IMR-90 (cell line): ENCODE data around the gene ETV7. TPM values are rescaled to one million over a fixed set of nuclear protein-coding genes. Genes with fewer than 3 reads are reported as not detected.

Source experiments
- ATAC-seq: fragments of 200-7000 bp; cut with Tn5 transposase; 2 replicates; pipeline ENCODE4 v1.9.1; 2020; ENCODE audit warnings: low read depth, mild to moderate bottlenecking, moderate library complexity
- BruUV-seq: library from RNA; stranded (reverse); fragments of 400-500 nt; replicated peaks from 2 replicates; lab custom pipeline; 2021; lab: Mats Ljungman, UMichigan
- CTCF ChIA-PET: fragments of 300-600 bp; formaldehyde crosslinking; extraction: SDS; loops from one replicate; lab custom pipeline; 2021; ENCODE audit warnings: antibody characterized with exemption; lab: Yijun Ruan, JAX
- POLR2A ChIA-PET: fragments of 300-600 bp; sonication (Branson Sonifier 250); formaldehyde crosslinking; loops from one replicate; lab custom pipeline; 2022; ENCODE audit warnings: antibody characterized with exemption; ENCODE audit not compliant: unreplicated experiment; lab: Charles Lee
- DNase-seq: peaks from one replicate; pipeline ENCODE4 v3.0.0; 2013
- H2AFZ ChIP-seq: replicated peaks from 2 replicates; pipeline ENCODE3; 2013; ENCODE audit warnings: low read length, mild to moderate bottlenecking; ENCODE audit not compliant: poor library complexity
- H2AK5ac ChIP-seq: 2 replicates; pipeline ENCODE4 v1.6.1; 2013; ENCODE audit warnings: low read depth, low read length, inconsistent platforms
- H2AK9ac ChIP-seq: replicated peaks from 2 replicates; pipeline ENCODE3; 2013; ENCODE audit warnings: mild to moderate bottlenecking, low read depth, low read length, moderate library complexity; ENCODE audit not compliant: poor library complexity
- H2BK120ac ChIP-seq: 2 replicates; pipeline ENCODE4 v1.6.1; 2013; ENCODE audit warnings: low read depth, low read length, inconsistent platforms
- H2BK15ac ChIP-seq: 3 replicates; pipeline ENCODE4 v1.6.1; 2013; ENCODE audit warnings: low read depth, low read length, inconsistent platforms
- H2BK20ac ChIP-seq: 2 replicates; pipeline ENCODE4 v1.6.1; 2013; ENCODE audit warnings: low read depth, mild to moderate bottlenecking, inconsistent platforms, low read length, moderate library complexity
- H2BK5ac ChIP-seq: 2 replicates; pipeline ENCODE4 v1.6.1; 2013; ENCODE audit warnings: mild to moderate bottlenecking, low read depth, low read length, inconsistent platforms; ENCODE audit not compliant: poor library complexity, severe bottlenecking
- H3K14ac ChIP-seq: replicated peaks from 2 replicates; pipeline ENCODE4 v1.6.1; 2013; ENCODE audit warnings: low read depth, low read length, inconsistent platforms
- H3K18ac ChIP-seq: 2 replicates; pipeline ENCODE4 v1.6.1; 2013; ENCODE audit warnings: low read depth, low read length, control low read depth
- H3K23ac ChIP-seq: 2 replicates; pipeline ENCODE4 v1.6.1; 2013; ENCODE audit warnings: low read depth, low read length, inconsistent platforms
- H3K27ac ChIP-seq: 2 replicates; pipeline ENCODE4 v1.5.1; 2013; ENCODE audit warnings: mild to moderate bottlenecking, control low read depth, low read length; ENCODE audit not compliant: insufficient read depth
- H3K27me3 ChIP-seq: 2 replicates; pipeline ENCODE4 v1.6.1; 2013; ENCODE audit warnings: low read length; ENCODE audit not compliant: control insufficient read depth, insufficient read depth
- H3K36me3 ChIP-seq: 2 replicates; pipeline ENCODE4 v1.6.1; 2013; ENCODE audit warnings: low read length, mixed read lengths; ENCODE audit not compliant: control insufficient read depth, insufficient read depth
- H3K4ac ChIP-seq: 2 replicates; pipeline ENCODE4 v1.6.1; 2013; ENCODE audit warnings: low read depth, low read length, inconsistent platforms
- H3K4me1 ChIP-seq: 2 replicates; pipeline ENCODE4 v1.6.1; 2013; ENCODE audit warnings: low read length, mixed read lengths; ENCODE audit not compliant: control insufficient read depth, insufficient read depth
- H3K4me2 ChIP-seq: 2 replicates; pipeline ENCODE4 v1.6.1; 2013; ENCODE audit warnings: low read depth, mild to moderate bottlenecking, control low read depth, low read length, moderate library complexity
- H3K4me3 ChIP-seq: 2 replicates; pipeline ENCODE4 v1.5.1; 2013; ENCODE audit warnings: low read depth, mild to moderate bottlenecking, control low read depth, low read length, moderate library complexity; ENCODE audit not compliant: insufficient read depth
- H3K56ac ChIP-seq: 2 replicates; pipeline ENCODE4 v1.6.1; 2013; ENCODE audit warnings: low read length, inconsistent platforms; ENCODE audit not compliant: insufficient read depth; ENCODE audit errors: extremely low read depth
- H3K79me1 ChIP-seq, 2 experiments: 2 replicates each; pipeline ENCODE4 v1.6.1; 2013; ENCODE audit warnings: low read length in 2 of 2, inconsistent platforms in 1 of 2, low read depth in 1 of 2
- H3K9ac ChIP-seq: 2 replicates; pipeline ENCODE4 v1.6.1; 2013; ENCODE audit warnings: low read depth, low read length, control low read depth
- H3K9me1 ChIP-seq: 2 replicates; pipeline ENCODE4 v1.6.1; 2013; ENCODE audit warnings: low read length, inconsistent platforms; ENCODE audit not compliant: insufficient read depth
- H3K9me3 ChIP-seq: 2 replicates; pipeline ENCODE4 v1.6.1; 2013; ENCODE audit warnings: low read length; ENCODE audit not compliant: control insufficient read depth, insufficient read depth
- H4K20me1 ChIP-seq: 2 replicates; pipeline ENCODE4 v1.6.1; 2013; ENCODE audit warnings: low read length, inconsistent platforms; ENCODE audit not compliant: insufficient read depth
- H4K5ac ChIP-seq: 2 replicates; pipeline ENCODE4 v1.6.1; 2013; ENCODE audit warnings: mild to moderate bottlenecking, low read depth, low read length, control low read depth
- H4K8ac ChIP-seq, 2 experiments: 2 replicates each; pipeline ENCODE4 v1.6.1; 2013; ENCODE audit warnings: low read depth in 2 of 2, low read length in 2 of 2, control low read depth in 1 of 2, inconsistent platforms in 1 of 2
- H4K91ac ChIP-seq: 2 replicates; pipeline ENCODE4 v1.6.1; 2013; ENCODE audit warnings: low read depth, low read length, inconsistent platforms; ENCODE audit not compliant: insufficient read depth
- BHLHE40 ChIP-seq: fragments of 150-350 bp; IDR thresholded peaks from 2 replicates; pipeline ENCODE4 v1.6.1; 2016; ENCODE audit warnings: mild to moderate bottlenecking, low read depth, low read length
- MAZ ChIP-seq: IDR thresholded peaks from 2 replicates; pipeline ENCODE4 v1.6.1; 2012; ENCODE audit warnings: low read depth, mild to moderate bottlenecking, low read length, improper control_type of control experiment, moderate library complexity, borderline replicate concordance
- NFE2L2 ChIP-seq: fragments of 150-350 bp; IDR thresholded peaks from 2 replicates; pipeline ENCODE4 v1.6.1; 2016; ENCODE audit warnings: low read depth, mild to moderate bottlenecking, low read length
- RCOR1 ChIP-seq: IDR thresholded peaks from 2 replicates; pipeline ENCODE4 v1.6.1; 2012; ENCODE audit warnings: mild to moderate bottlenecking, low read length, improper control_type of control experiment; ENCODE audit not compliant: insufficient replicate concordance
- dilution Hi-C: fragments of 300-500 bp; cut with HindIII; formaldehyde crosslinking; loops from one replicate; pipeline ENCODE4 v1.14.3; 2018; ENCODE audit warnings: low sequenced_read_pairs; ENCODE audit not compliant: unreplicated experiment
- in situ Hi-C: fragments of 300-500 bp; cut with MboI; formaldehyde crosslinking; loops from 3 replicates; pipeline ENCODE4 v1.14.3; 2019; ENCODE audit warnings: low sequenced_read_pairs, inconsistent platforms, mixed read lengths
- intact Hi-C: fragments of 100-400 bp; cut with micrococcal nuclease; formaldehyde crosslinking; loops from 2 replicates; pipeline ENCODE4 v1.10.0; 2022
- polyA plus RNA-seq, 3 experiments: library from polyadenylated mRNA; depleted of rRNA; stranded (reverse); fragments of >200 nt; gene quantifications; 2 replicates each; pipeline ENCODE4 v1.2.3, GENCODE V29; 2012; ENCODE audit warnings: low replicate concordance in 1 of 3
- total RNA-seq: library from RNA; depleted of rRNA; stranded (reverse); fragments of >200 nt; gene quantifications from 2 replicates; pipeline ENCODE4 v1.2.3, GENCODE V29; 2012
- TF ChIP-seq, protein P1 (sequence below): fragments of 150-350 bp; IDR thresholded peaks from 2 replicates; pipeline ENCODE4 v1.6.1; 2017; ENCODE audit warnings: mild to moderate bottlenecking, antibody characterized with exemption, low read length, low read depth
- TF ChIP-seq, protein P2 (sequence below): fragments of 150-350 bp; IDR thresholded peaks from 2 replicates; pipeline ENCODE4 v1.6.1; 2016; ENCODE audit warnings: low read depth, mild to moderate bottlenecking, low read length, moderate library complexity, borderline replicate concordance

Gene ETV7
- total and polyA plus RNA-seq, 2 of the 4 experiments (the other 2 are of a cell fraction): 0.17 to 0.18 TPM

- no peak overlapping the region for H2BK15ac ChIP-seq
- no peak overlapping the region for H3K4me3 ChIP-seq
- peaks cover 6% of the 10 kb centered on the region; the same call in 1 of the 2 replicates for H3K4me1 ChIP-seq
- no peaks in the 10 kb centered on the region for H4K20me1 ChIP-seq
- H3K18ac ChIP-seq: no peak overlapping the region
- H3K36me3 ChIP-seq: no peaks in the 10 kb centered on the region
- intact Hi-C loops (no loop called here), in situ Hi-C loops (no loop called here), dilution Hi-C loops (no loop called here)
- H2BK120ac ChIP-seq: no peak overlapping the region
- ATAC-seq (no peak), DNase-seq (no peak)
- TF ChIP-seq BHLHE40 (no peak), RCOR1 (no peak), NFE2L2 (no peak), MAZ (no peak)
- TF ChIP-seq, protein P1, sequence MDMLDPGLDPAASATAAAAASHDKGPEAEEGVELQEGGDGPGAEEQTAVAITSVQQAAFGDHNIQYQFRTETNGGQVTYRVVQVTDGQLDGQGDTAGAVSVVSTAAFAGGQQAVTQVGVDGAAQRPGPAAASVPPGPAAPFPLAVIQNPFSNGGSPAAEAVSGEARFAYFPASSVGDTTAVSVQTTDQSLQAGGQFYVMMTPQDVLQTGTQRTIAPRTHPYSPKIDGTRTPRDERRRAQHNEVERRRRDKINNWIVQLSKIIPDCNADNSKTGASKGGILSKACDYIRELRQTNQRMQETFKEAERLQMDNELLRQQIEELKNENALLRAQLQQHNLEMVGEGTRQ: no peak
- TF ChIP-seq, protein P2, sequence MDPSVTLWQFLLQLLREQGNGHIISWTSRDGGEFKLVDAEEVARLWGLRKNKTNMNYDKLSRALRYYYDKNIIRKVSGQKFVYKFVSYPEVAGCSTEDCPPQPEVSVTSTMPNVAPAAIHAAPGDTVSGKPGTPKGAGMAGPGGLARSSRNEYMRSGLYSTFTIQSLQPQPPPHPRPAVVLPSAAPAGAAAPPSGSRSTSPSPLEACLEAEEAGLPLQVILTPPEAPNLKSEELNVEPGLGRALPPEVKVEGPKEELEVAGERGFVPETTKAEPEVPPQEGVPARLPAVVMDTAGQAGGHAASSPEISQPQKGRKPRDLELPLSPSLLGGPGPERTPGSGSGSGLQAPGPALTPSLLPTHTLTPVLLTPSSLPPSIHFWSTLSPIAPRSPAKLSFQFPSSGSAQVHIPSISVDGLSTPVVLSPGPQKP: no peak
- no peak overlapping the region for H2AFZ ChIP-seq
- ChIA-PET POLR2A (no interaction called here), CTCF (no interaction called here)
- no peak overlapping the region for H3K4me2 ChIP-seq
- no peak overlapping the region for H3K4ac ChIP-seq
- peaks cover 3% of the 10 kb centered on the region; the same call in 1 of the 2 replicates for H3K9me3 ChIP-seq
- H3K23ac ChIP-seq: no peak overlapping the region
- H3K79me1 ChIP-seq: no peaks in the 10 kb centered on the region
- no peak overlapping the region for H4K91ac ChIP-seq
- H3K9ac ChIP-seq: no peak overlapping the region
- H4K8ac ChIP-seq: no peak overlapping the region
- no peak overlapping the region for H2BK5ac ChIP-seq
- peaks cover 48% of the 10 kb centered on the region for H3K27me3 ChIP-seq
- no TSS peak for BruUV-seq
- H2BK20ac ChIP-seq: no peak overlapping the region
- no peak overlapping the region for H2AK5ac ChIP-seq
- H3K56ac ChIP-seq: no peak overlapping the region
- H3K27ac ChIP-seq: no peak overlapping the region
- no peaks in the 10 kb centered on the region for H3K9me1 ChIP-seq
- no peak overlapping the region for H3K14ac ChIP-seq
- no peak overlapping the region for H4K5ac ChIP-seq
- no peak overlapping the region for H2AK9ac ChIP-seq
Observed at GRCh38 chr6:36389353-36389752, 1.9 kb upstream of the ETV7 start.
